Skeletal muscle satellite cell (primary cell): ENCODE measurements around the gene NUP37.
"Not testable (repeated sequence)": the region's sequence is repeated elsewhere in the genome, so short reads cannot be mapped to it uniquely, and the experiment has no call there.

Experiments
- H3K27me3 ChIP-seq: 2 replicates; pipeline ENCODE4 v1.7.0; 2013; ENCODE audit warnings: low read length; ENCODE audit not compliant: control insufficient read depth, insufficient read depth
- H3K36me3 ChIP-seq: 2 replicates; pipeline ENCODE4 v1.7.0; 2013; ENCODE audit warnings: mild to moderate bottlenecking, control low read depth, low read length; ENCODE audit not compliant: insufficient read depth
- H3K4me1 ChIP-seq: 2 replicates; pipeline ENCODE4 v1.7.0; 2013; ENCODE audit warnings: low read length; ENCODE audit not compliant: control insufficient read depth, insufficient read depth
- H3K4me2 ChIP-seq: 2 replicates; pipeline ENCODE4 v1.7.0; 2013; ENCODE audit warnings: mild to moderate bottlenecking, low read length
- H3K4me3 ChIP-seq: 2 replicates; pipeline ENCODE4 v1.7.0; 2013; ENCODE audit warnings: low read length
- H3K9ac ChIP-seq: 2 replicates; pipeline ENCODE4 v1.7.0; 2013; ENCODE audit warnings: mild to moderate bottlenecking, low read depth, low read length, moderate library complexity
- H3K9me3 ChIP-seq: replicated peaks from 2 replicates; pipeline ENCODE4 v1.7.0; 2013; ENCODE audit warnings: mild to moderate bottlenecking, control low read depth, low read length

The NUP37 gene

GRCh38 chr12:102120886-102121285 lies 972 bp upstream of the NUP37 start:
- no peaks in the 10 kb centered on the region for H3K27me3 ChIP-seq
- H3K36me3 ChIP-seq, result peaks cover 7% of the 10 kb centered on the region
- peak overlapping the region; percentile 88 for H3K4me3 ChIP-seq
- H3K9me3 ChIP-seq, result no peaks in the 10 kb centered on the region
- H3K4me1 ChIP-seq, result peaks cover 13% of the 10 kb centered on the region
- H3K4me2 ChIP-seq, result peak overlapping the region; percentile 85
- peak overlapping the region; percentile 95 for H3K9ac ChIP-seq

GRCh38 chr12:102120564-102120873 lies 605 bp upstream of the NUP37 start:
- H3K27me3 ChIP-seq, result no peaks in the 10 kb centered on the region
- H3K4me2 ChIP-seq, result peak overlapping the region; percentile 85
- peak overlapping the region; percentile 95 for H3K9ac ChIP-seq
- peak overlapping the region; percentile 88 for H3K4me3 ChIP-seq
- H3K4me1 ChIP-seq, result peaks cover 13% of the 10 kb centered on the region
- peaks cover 7% of the 10 kb centered on the region for H3K36me3 ChIP-seq
- H3K9me3 ChIP-seq, result no peaks in the 10 kb centered on the region

GRCh38 chr12:102118874-102119273 lies 1.0 kb downstream of the NUP37 start:
- Histone ChIP-seq H3K4me2 (peak overlapping the region; percentile 85), H3K9ac (peak overlapping the region; percentile 95), H3K36me3 (peaks cover 7% of the 10 kb centered on the region), H3K4me1 (peaks cover 13% of the 10 kb centered on the region), H3K27me3 (no peaks in the 10 kb centered on the region), H3K9me3 (no peaks in the 10 kb centered on the region), H3K4me3 (peak overlapping the region; percentile 88)

- Histone ChIP-seq H3K4me2 (no peak overlapping the region), H3K27me3 (no peaks in the 10 kb centered on the region), H3K9me3 (no peaks in the 10 kb centered on the region), H3K4me3 (no peak overlapping the region), H3K36me3 (peaks cover 10% of the 10 kb centered on the region), H3K4me1 (peaks cover 13% of the 10 kb centered on the region), H3K9ac (no peak overlapping the region)
These were observed 3.5 kb downstream of the NUP37 start for GRCh38 chr12:102116392-102116791.

- Histone ChIP-seq H3K36me3 (peaks cover 24% of the 10 kb centered on the region), H3K27me3 (no peaks in the 10 kb centered on the region), H3K4me2 (no peak overlapping the region), H3K4me1 (peaks cover 6% of the 10 kb centered on the region), H3K9me3 (no peaks in the 10 kb centered on the region), H3K4me3 (no peak overlapping the region), H3K9ac (no peak overlapping the region)
These were observed 5.7 kb downstream of the NUP37 start for GRCh38 chr12:102114212-102114611.

GRCh38 chr12:102110782-102111181 lies 9.1 kb downstream of the NUP37 start:
- Histone ChIP-seq H3K9ac (no peak overlapping the region), H3K4me1 (no peaks in the 10 kb centered on the region), H3K36me3 (peaks cover 43% of the 10 kb centered on the region), H3K9me3 (no peaks in the 10 kb centered on the region), H3K27me3 (no peaks in the 10 kb centered on the region), H3K4me2 (no peak overlapping the region), H3K4me3 (no peak overlapping the region)

GRCh38 chr12:102107970-102108369 lies 11.9 kb downstream of the NUP37 start:
- Histone ChIP-seq H3K4me3 (no peak overlapping the region), H3K4me2 (no peak overlapping the region), H3K27me3 (no peaks in the 10 kb centered on the region), H3K4me1 (no peaks in the 10 kb centered on the region), H3K9ac (no peak overlapping the region), H3K9me3 (no peaks in the 10 kb centered on the region), H3K36me3 (peaks cover 65% of the 10 kb centered on the region)

GRCh38 chr12:102106905-102107304 lies 13.0 kb downstream of the NUP37 start:
- no peak overlapping the region for H3K9ac ChIP-seq
- H3K4me1 ChIP-seq, result no peaks in the 10 kb centered on the region
- H3K27me3 ChIP-seq, result no peaks in the 10 kb centered on the region
- no peak overlapping the region for H3K4me2 ChIP-seq
- H3K4me3 ChIP-seq, result no peak overlapping the region
- no peaks in the 10 kb centered on the region for H3K9me3 ChIP-seq
- H3K36me3 ChIP-seq, result peaks cover 65% of the 10 kb centered on the region

- Histone ChIP-seq H3K9me3 (no peaks in the 10 kb centered on the region), H3K36me3 (peaks cover 30% of the 10 kb centered on the region)
These were observed 23.1 kb downstream of the NUP37 start for GRCh38 chr12:102096855-102097254.

GRCh38 chr12:102095677-102096263 lies 24.1 kb downstream of the NUP37 start:
- Histone ChIP-seq H3K4me2 (no peak overlapping the region), H3K27me3 (no peaks in the 10 kb centered on the region), H3K9ac (no peak overlapping the region), H3K4me3 (no peak overlapping the region), H3K36me3 (peaks cover 25% of the 10 kb centered on the region), H3K4me1 (peaks cover 10% of the 10 kb centered on the region), H3K9me3 (no peaks in the 10 kb centered on the region)

More at GRCh38 chr12:102096855-102097254, 23.1 kb downstream of the NUP37 start:
- H3K4me2 ChIP-seq, result no peak overlapping the region
- H3K9ac ChIP-seq, result no peak overlapping the region
- no peaks in the 10 kb centered on the region for H3K27me3 ChIP-seq
- H3K4me1 ChIP-seq, result peaks cover 10% of the 10 kb centered on the region
- no peak overlapping the region for H3K4me3 ChIP-seq

- Histone ChIP-seq H3K27me3 (no peaks in the 10 kb centered on the region), H3K4me1 (peaks cover 10% of the 10 kb centered on the region), H3K4me3 (no peak overlapping the region), H3K36me3 (peaks cover 12% of the 10 kb centered on the region), H3K4me2 (no peak overlapping the region), H3K9me3 (no peaks in the 10 kb centered on the region), H3K9ac (peak overlapping the region; percentile 30)
These were observed 26.6 kb downstream of the NUP37 start for GRCh38 chr12:102093319-102093718.

GRCh38 chr12:102089228-102089835 lies 30.6 kb downstream of the NUP37 start:
- not testable (repeated sequence) for H3K4me3 ChIP-seq, H3K9ac ChIP-seq, H3K4me2 ChIP-seq, H3K27me3 ChIP-seq, H3K9me3 ChIP-seq
- Histone ChIP-seq H3K4me1 (peaks cover 10% of the 10 kb centered on the region), H3K36me3 (peaks cover 13% of the 10 kb centered on the region)
